SK-N-SH treated with all-trans-retinoic acid at 6 μM for 48 hours (cell line): ENCODE measurements around the gene COL15A1.
A peak's percentile ranks its signal among the peaks of the same experiment; 100 is the strongest.

Source experiments
- ATAC-seq: fragments of 200-7000 bp; cut with Tn5 transposase; 3 replicates; pipeline ENCODE4 v1.9.1; 2020; ENCODE audit warnings: mild to moderate bottlenecking, moderate library complexity
- ARNTL ChIP-seq: fragments of 450-650 bp; formaldehyde crosslinking; IDR thresholded peaks from 2 replicates; pipeline ENCODE4 v1.5.0; 2020; ENCODE audit warnings: low read depth, mild to moderate bottlenecking, moderate library complexity, borderline replicate concordance
- BACH2 ChIP-seq: fragments of 250-450 bp; sonication (Bioruptor Pico); IDR thresholded peaks from 2 replicates; pipeline ENCODE4 v1.9.0; 2021; ENCODE audit warnings: mild to moderate bottlenecking, borderline replicate concordance
- CREB5 ChIP-seq: fragments of 250-450 bp; sonication (Bioruptor Pico); IDR thresholded peaks from 2 replicates; pipeline ENCODE4 v1.5.1; 2020; ENCODE audit warnings: low read depth, mild to moderate bottlenecking, moderate library complexity
- CSDC2 ChIP-seq: fragments of 250-450 bp; sonication (Bioruptor Pico); IDR thresholded peaks from 2 replicates; pipeline ENCODE4 v1.5.0; 2020; ENCODE audit warnings: mild to moderate bottlenecking, moderate library complexity
- CSRNP3 ChIP-seq: fragments of 250-450 bp; sonication (Bioruptor Pico); IDR thresholded peaks from 2 replicates; pipeline ENCODE4 v1.5.1; 2021; ENCODE audit warnings: mild to moderate bottlenecking, moderate library complexity
- ESRRG ChIP-seq: fragments of 250-450 bp; sonication (Bioruptor Pico); IDR thresholded peaks from 2 replicates; pipeline ENCODE4 v1.6.1; 2021; ENCODE audit warnings: mild to moderate bottlenecking
- GLIS3 ChIP-seq: fragments of 250-450 bp; sonication (Bioruptor Pico); IDR thresholded peaks from 2 replicates; pipeline ENCODE4 v1.5.0; 2020; ENCODE audit warnings: mild to moderate bottlenecking, moderate library complexity
- ISL1 ChIP-seq: fragments of 250-450 bp; sonication (Bioruptor Pico); IDR thresholded peaks from 2 replicates; pipeline ENCODE4 v2.1.2; 2022; ENCODE audit warnings: mild to moderate bottlenecking, moderate library complexity
- OSR1 ChIP-seq: fragments of 250-450 bp; sonication (Bioruptor Pico); IDR thresholded peaks from 2 replicates; pipeline ENCODE4 v1.8.0; 2022; ENCODE audit warnings: moderate library complexity, mild to moderate bottlenecking, inconsistent platforms
- PATZ1 ChIP-seq: fragments of 250-450 bp; sonication (Bioruptor Pico); IDR thresholded peaks from 2 replicates; pipeline ENCODE4 v1.8.0; 2020; ENCODE audit warnings: mild to moderate bottlenecking, moderate library complexity, borderline replicate concordance
- POU6F1 ChIP-seq: fragments of 250-450 bp; sonication (Bioruptor Pico); IDR thresholded peaks from 2 replicates; pipeline ENCODE4 v1.8.0; 2021; ENCODE audit warnings: low read depth, mild to moderate bottlenecking, moderate library complexity, borderline replicate concordance
- PPARA ChIP-seq: fragments of 250-450 bp; sonication (Bioruptor Pico); IDR thresholded peaks from 2 replicates; pipeline ENCODE4 v1.5.0; 2020; ENCODE audit warnings: mild to moderate bottlenecking, borderline replicate concordance
- RARB ChIP-seq: fragments of 250-450 bp; sonication (Bioruptor Pico); IDR thresholded peaks from 2 replicates; pipeline ENCODE4 v1.8.0; 2021; ENCODE audit warnings: mild to moderate bottlenecking, moderate library complexity
- SNAI2 ChIP-seq: fragments of 250-450 bp; sonication (Bioruptor Pico); IDR thresholded peaks from 2 replicates; pipeline ENCODE4 v1.5.0; 2020; ENCODE audit warnings: mild to moderate bottlenecking, moderate library complexity
- TCF4 ChIP-seq: fragments of 250-450 bp; sonication (Bioruptor Pico); IDR thresholded peaks from 2 replicates; pipeline ENCODE4 v1.8.0; 2021; ENCODE audit warnings: mild to moderate bottlenecking, moderate library complexity, borderline replicate concordance
- TOX ChIP-seq: fragments of 250-450 bp; sonication (Bioruptor Pico); IDR thresholded peaks from 2 replicates; pipeline ENCODE4 v1.8.0; 2021; ENCODE audit warnings: mild to moderate bottlenecking, moderate library complexity, borderline replicate concordance
- TSHZ2 ChIP-seq: fragments of 250-450 bp; sonication (Bioruptor Pico); IDR thresholded peaks from 2 replicates; pipeline ENCODE4 v1.5.0; 2020; ENCODE audit warnings: mild to moderate bottlenecking, moderate library complexity
- ZC3H10 ChIP-seq: fragments of 250-450 bp; sonication (Bioruptor Pico); IDR thresholded peaks from 2 replicates; pipeline ENCODE4 v1.5.1; 2021; ENCODE audit warnings: mild to moderate bottlenecking, moderate library complexity
- ZFP3 ChIP-seq: fragments of 250-450 bp; sonication (Bioruptor Pico); IDR thresholded peaks from 2 replicates; pipeline ENCODE4 v1.5.0; 2020; ENCODE audit warnings: mild to moderate bottlenecking, moderate library complexity
- ZFP30 ChIP-seq: fragments of 450-650 bp; formaldehyde crosslinking; IDR thresholded peaks from 2 replicates; pipeline ENCODE4 v1.5.0; 2022; ENCODE audit warnings: mild to moderate bottlenecking, moderate library complexity
- ZNF565 ChIP-seq: fragments of 450-650 bp; formaldehyde crosslinking; conservative IDR thresholded peaks from 2 replicates; pipeline ENCODE4 v1.5.0; 2020; ENCODE audit warnings: low read depth, mild to moderate bottlenecking, moderate library complexity
- ZNF70 ChIP-seq: fragments of 450-650 bp; formaldehyde crosslinking; IDR thresholded peaks from 2 replicates; pipeline ENCODE4 v1.5.0; 2020; ENCODE audit warnings: mild to moderate bottlenecking, moderate library complexity
- ZNF8 ChIP-seq: fragments of 450-650 bp; formaldehyde crosslinking; IDR thresholded peaks from 2 replicates; pipeline ENCODE4 v1.5.0; 2020; ENCODE audit warnings: mild to moderate bottlenecking, moderate library complexity

Gene COL15A1

GRCh38 chr9:99030092-99030511 is 86.4 kb downstream of the COL15A1 start:
- TF ChIP-seq POU6F1 (CRISPR knock-in tag) (no peak), ZNF565 (no peak), ZFP30 (no peak), RARB (CRISPR knock-in tag) (no peak), TOX (CRISPR knock-in tag) (no peak), GLIS3 (CRISPR knock-in tag) (no peak), ZC3H10 (CRISPR knock-in tag) (no peak), TCF4 (CRISPR knock-in tag) (no peak), CSRNP3 (CRISPR knock-in tag) (no peak), ZNF70 (no peak), TSHZ2 (CRISPR knock-in tag) (no peak), CSDC2 (CRISPR knock-in tag) (no peak), PATZ1 (CRISPR knock-in tag) (peak; percentile 49; the same call in 1 of the 2 replicates), SNAI2 (CRISPR knock-in tag) (no peak), ESRRG (CRISPR knock-in tag) (no peak), ISL1 (CRISPR knock-in tag) (peak; percentile 94), ZNF8 (CRISPR knock-in tag) (no peak), OSR1 (CRISPR knock-in tag) (no peak), ARNTL (CRISPR knock-in tag) (no peak), ZFP3 (CRISPR knock-in tag) (no peak), PPARA (CRISPR knock-in tag) (no peak), CREB5 (CRISPR knock-in tag) (peak; percentile 71)
- ATAC-seq: peak; percentile 93

GRCh38 chr9:99030610-99031109 is 87.0 kb downstream of the COL15A1 start:
- TF ChIP-seq POU6F1 (CRISPR knock-in tag) (no peak), TSHZ2 (CRISPR knock-in tag) (no peak), CSRNP3 (CRISPR knock-in tag) (no peak), BACH2 (CRISPR knock-in tag) (no peak)
- ATAC-seq: no peak
